Right atrium auricular region (tissue), 2 donors: ENCODE measurements around the gene GCM1. TPM values are rescaled to one million over a fixed set of nuclear protein-coding genes. Genes with fewer than 3 reads are reported as not detected.

ENCODE experiments used
- DNase-seq: peaks from one replicate; pipeline ENCODE4 v3.0.0-alpha.2; 2019; ENCODE audit warnings: low spot score
- H3K27ac ChIP-seq, 2 donors: fragments of 200-600 bp; sonication (generic); 1 replicate in 1 of 2; 2 replicates in 1 of 2; pipeline ENCODE4 v1.5.1; 2016 to 2019
- H3K27me3 ChIP-seq, 2 donors: fragments of 200-600 bp; sonication (generic); one replicate each; pipeline versions ENCODE4 v1.5.1 to v1.6.0; 2017 to 2019
- H3K36me3 ChIP-seq: fragments of 200-600 bp; sonication (generic); one replicate; pipeline ENCODE4 v1.5.1; 2016
- H3K4me1 ChIP-seq, 2 donors: fragments of 200-600 bp; sonication (generic); one replicate each; pipeline versions ENCODE4 v1.5.1 to v1.6.0; 2017 to 2019
- H3K4me3 ChIP-seq, 2 donors: fragments of 200-600 bp; sonication (generic); 1 replicate in 1 of 2; 2 replicates in 1 of 2; pipeline ENCODE4 v1.5.1; 2017 to 2019; ENCODE audit warnings: mild to moderate bottlenecking in 1 of 2, moderate library complexity in 1 of 2
- H3K9me3 ChIP-seq, 2 donors: fragments of 200-600 bp; sonication (generic); one replicate each; pipeline ENCODE4 v1.5.1; 2019
- total RNA-seq, 2 donors: library from RNA; depleted of rRNA; stranded (reverse); fragments of >200 nt; gene quantifications; one replicate each; pipeline ENCODE4 v1.1.0, GENCODE V29; 2016
- TF ChIP-seq, protein P1 (sequence below), 2 donors: fragments of 200-600 bp; sonication (generic); IDR thresholded peaks; one replicate each; pipeline ENCODE4 v1.5.1; 2019; ENCODE audit warnings: antibody characterized with exemption in 2 of 2

Gene GCM1
- total RNA-seq, 2 donors from 2014 or later, result not detected

DNA sequence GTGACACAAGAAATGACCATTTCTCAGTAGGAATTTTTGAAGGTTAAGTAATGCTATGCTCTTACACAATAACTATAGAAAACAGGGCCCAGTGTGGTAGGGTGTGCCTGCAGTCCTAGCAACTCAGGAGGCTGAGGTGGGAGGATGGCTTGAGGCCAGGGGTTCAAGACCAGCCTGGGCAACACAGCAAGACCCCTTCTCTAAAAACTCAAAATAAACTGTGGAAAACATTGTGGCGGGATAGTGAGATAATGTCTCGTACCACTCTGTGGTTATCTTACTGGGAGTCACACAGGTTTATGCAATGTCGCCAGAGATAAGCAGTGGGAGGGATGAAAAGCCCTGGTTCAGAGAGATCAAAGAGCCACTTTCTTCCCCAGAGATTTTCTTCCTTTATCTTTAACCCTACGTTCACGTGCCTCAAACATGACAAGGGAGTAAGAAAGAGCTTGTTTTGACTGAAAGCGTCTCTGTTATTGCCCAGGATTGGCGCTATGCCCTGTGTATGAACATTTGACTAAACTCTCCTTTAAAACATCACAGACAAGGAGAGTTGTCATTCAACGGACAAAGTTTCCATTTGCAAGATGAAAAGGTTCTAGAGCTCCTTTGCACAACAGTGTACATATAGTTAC, 13.9 kb downstream of the GCM1 start:
- H3K4me3 ChIP-seq, result no peak overlapping the region
- TF ChIP-seq, protein P1, sequence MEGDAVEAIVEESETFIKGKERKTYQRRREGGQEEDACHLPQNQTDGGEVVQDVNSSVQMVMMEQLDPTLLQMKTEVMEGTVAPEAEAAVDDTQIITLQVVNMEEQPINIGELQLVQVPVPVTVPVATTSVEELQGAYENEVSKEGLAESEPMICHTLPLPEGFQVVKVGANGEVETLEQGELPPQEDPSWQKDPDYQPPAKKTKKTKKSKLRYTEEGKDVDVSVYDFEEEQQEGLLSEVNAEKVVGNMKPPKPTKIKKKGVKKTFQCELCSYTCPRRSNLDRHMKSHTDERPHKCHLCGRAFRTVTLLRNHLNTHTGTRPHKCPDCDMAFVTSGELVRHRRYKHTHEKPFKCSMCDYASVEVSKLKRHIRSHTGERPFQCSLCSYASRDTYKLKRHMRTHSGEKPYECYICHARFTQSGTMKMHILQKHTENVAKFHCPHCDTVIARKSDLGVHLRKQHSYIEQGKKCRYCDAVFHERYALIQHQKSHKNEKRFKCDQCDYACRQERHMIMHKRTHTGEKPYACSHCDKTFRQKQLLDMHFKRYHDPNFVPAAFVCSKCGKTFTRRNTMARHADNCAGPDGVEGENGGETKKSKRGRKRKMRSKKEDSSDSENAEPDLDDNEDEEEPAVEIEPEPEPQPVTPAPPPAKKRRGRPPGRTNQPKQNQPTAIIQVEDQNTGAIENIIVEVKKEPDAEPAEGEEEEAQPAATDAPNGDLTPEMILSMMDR (IDR thresholded peaks at IDR 0.05), result no peak

GRCh38 chr6:53133961-53134360, 14.7 kb downstream of the GCM1 start:
- DNase-seq, result no peak
- H3K27ac ChIP-seq, result no peak overlapping the region
- H3K4me3 ChIP-seq, result no peak overlapping the region
- TF ChIP-seq, protein P1 (IDR thresholded peaks at IDR 0.05), result no peak
- H3K36me3 ChIP-seq, result no peaks in the 10 kb centered on the region
- no peaks in the 10 kb centered on the region for H3K27me3 ChIP-seq
- H3K9me3 ChIP-seq, result no peaks in the 10 kb centered on the region
- no peaks in the 10 kb centered on the region for H3K4me1 ChIP-seq

More for the DNA sequence above, 13.9 kb downstream of the GCM1 start:
- Histone ChIP-seq H3K36me3 (no peaks in the 10 kb centered on the region), H3K27ac (no peak overlapping the region), H3K27me3 (no peaks in the 10 kb centered on the region), H3K9me3 (no peaks in the 10 kb centered on the region), H3K4me1 (no peaks in the 10 kb centered on the region)
- no peak for DNase-seq

DNA sequence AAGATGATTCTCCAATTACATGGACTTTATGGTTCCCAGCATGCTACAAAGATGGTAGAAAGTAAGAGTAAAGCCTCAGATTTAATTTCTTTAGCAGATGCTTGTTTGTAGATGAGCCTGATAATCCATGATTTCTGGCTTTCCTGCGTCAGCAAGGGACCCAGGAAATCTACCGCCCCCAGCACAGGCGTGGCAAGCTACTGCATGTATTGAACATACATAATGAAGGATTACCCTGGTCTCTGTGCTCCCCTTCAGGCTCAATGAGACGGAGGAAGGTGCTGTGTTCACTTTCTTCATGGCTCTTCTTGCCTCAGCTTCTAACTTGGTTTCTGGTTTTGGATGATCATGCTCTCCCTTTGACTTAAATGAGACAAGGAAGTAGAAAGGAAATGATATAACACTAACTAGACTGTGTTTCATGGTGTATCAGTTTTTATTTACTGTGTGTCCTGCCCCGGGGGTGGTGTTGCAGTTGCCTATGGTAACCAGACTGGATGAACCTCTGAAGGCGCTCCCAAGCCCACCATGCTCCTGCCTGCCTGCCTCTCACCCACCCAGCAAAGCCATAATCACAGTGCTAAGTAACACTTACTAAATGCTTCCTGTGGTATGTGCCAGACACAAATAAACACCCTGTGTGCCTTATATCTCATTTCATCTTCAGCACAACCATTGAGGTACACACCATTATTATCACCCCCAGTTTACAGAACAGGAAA, 17.9 kb downstream of the GCM1 start:
- TF ChIP-seq, protein P1 (IDR thresholded peaks at IDR 0.05), result no peak
- DNase-seq, result no peak
- H3K4me1 ChIP-seq, result no peaks in the 10 kb centered on the region
- H3K4me3 ChIP-seq, result no peak overlapping the region
- no peaks in the 10 kb centered on the region for H3K27me3 ChIP-seq
- H3K36me3 ChIP-seq, result no peaks in the 10 kb centered on the region
- H3K27ac ChIP-seq, result no peak overlapping the region
- no peaks in the 10 kb centered on the region for H3K9me3 ChIP-seq

DNA sequence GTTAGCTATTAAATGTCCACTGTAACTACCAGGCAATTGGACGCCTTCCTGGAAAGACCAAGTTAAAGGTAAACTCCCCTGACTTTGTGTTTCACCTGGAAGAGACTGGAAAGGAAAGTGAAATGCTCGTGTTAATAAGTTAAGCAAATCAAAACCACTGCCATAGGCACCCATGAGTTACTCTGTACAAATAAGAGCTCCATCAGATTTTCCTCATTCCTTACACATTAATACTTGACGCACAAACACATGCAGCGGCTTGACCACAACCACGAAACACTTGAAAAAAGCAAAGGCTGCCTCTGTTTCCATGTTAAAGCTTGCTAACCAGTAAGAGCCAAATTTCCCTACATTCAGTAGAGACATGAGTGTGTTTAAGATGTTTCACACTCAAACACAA, 19.8 kb downstream of the GCM1 start:
- TF ChIP-seq, protein P1 (IDR thresholded peaks at IDR 0.05), result no peak
- no peaks in the 10 kb centered on the region for H3K36me3 ChIP-seq
- DNase-seq, result no peak
- no peak overlapping the region for H3K27ac ChIP-seq
- no peaks in the 10 kb centered on the region for H3K27me3 ChIP-seq
- no peaks in the 10 kb centered on the region for H3K4me1 ChIP-seq
- H3K9me3 ChIP-seq, result no peaks in the 10 kb centered on the region
- no peak overlapping the region for H3K4me3 ChIP-seq

DNA sequence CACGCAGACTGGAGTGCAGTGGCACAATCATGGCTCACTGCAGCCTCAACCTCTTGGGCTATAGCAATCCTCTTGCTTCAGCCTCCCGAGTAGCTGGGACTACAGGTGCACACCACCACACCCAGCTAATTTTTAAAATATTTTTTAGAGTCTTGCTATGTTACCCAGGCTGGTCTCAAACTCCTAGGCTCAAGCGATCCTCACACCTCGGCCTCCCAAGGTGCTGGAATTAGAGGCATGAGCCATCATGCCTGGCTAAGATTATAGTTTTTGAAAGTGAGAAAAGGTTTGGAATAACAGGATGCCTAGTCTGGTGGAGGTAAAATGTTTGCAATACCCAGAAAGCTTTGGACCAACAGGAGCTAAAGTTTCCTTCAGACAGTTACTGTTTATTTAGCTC, 23.4 kb downstream of the GCM1 start:
- Histone ChIP-seq H3K4me3 (no peak overlapping the region), H3K27ac (no peak overlapping the region), H3K36me3 (no peaks in the 10 kb centered on the region), H3K4me1 (no peaks in the 10 kb centered on the region), H3K9me3 (no peaks in the 10 kb centered on the region), H3K27me3 (no peaks in the 10 kb centered on the region)
- no peak for DNase-seq
- TF ChIP-seq, protein P1 (IDR thresholded peaks at IDR 0.05), result no peak
